T follicular helper cell (primary cell): ENCODE measurements around the gene CTNNBL1.

Experiments used
- DNase-seq: peaks from one replicate; pipeline ENCODE4 v3.0.0-alpha.2; 2020; ENCODE audit warnings: low read depth

The CTNNBL1 gene

DNA sequence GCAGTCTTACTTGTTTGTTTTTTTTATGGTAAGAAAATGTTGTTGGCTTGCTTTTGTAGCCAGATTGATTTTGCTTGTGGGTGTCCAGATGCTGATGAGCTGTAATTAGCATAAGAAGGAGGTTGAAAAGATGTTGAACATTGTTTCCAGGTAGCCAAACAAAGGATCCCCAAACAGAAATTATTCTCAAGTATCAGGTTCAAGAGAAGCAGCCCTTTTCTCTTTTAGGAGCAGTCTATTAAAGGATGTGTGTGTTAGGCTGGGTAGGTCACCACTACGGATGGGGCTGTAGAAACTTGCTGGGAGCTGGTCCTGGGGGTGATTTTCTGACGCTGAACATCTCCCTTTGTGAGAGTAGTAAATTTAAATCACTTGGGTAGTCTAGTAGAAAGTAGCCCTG, 122.2 kb downstream of the CTNNBL1 start:
- DNase-seq: no peak

- no peak for DNase-seq
Measured at GRCh38 chr20:37816726-37817125, 122.9 kb downstream of the CTNNBL1 start.

DNA sequence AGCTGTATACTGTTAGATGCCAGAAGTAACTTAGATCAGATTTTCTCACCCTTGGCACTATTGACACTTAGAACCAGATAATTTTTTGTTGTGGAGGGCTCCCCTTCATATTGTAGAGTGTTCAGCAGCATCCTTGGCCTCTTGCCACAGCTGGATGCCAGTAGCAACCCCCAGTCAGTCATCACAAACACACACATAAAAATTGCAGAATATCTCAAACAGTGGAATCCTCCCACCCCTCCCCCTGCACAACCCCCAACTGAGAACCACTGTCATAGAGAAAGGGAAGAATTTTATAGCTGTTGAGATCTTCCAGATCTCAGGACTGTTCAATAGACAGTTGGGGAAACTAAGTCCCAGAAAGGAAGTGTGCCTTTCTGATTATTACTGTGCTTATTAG, 127.9 kb downstream of the CTNNBL1 start:
- no peak for DNase-seq

GRCh38 chr20:37822141-37822601, 128.3 kb downstream of the CTNNBL1 start:
- no peak for DNase-seq

DNA sequence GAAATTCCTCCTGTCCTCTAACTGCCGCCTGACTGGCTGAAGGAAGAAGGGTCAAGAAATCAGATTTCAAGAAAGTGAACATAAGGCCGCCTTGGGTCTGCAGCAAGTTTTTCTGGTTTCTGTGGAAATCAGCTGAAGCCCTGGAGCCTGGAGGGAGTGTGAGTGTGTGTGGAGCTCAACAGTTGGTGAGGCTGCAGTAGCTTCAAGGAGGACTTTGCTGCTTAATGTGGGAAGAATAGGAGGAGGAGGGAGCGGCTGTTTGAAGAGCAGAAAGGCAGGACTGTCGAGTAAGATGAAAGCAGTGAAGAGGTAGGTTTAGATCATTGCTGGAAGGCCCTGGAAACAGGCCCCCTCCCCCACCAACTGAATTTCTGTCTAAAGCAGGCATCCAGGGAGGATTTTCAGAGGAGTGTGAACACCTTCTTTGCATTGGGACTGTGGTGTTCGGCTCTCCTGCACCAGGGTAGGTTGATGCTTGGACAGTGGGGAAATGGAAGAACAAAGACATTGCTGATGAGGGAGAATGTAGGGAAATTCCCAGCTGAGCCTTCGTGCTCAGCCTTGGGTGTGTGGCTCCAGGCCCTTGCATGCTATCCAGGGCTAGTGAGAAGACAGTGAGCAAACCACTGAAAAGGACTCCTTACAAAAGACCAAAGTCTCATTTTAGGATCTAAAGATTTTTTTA, 129.6 kb downstream of the CTNNBL1 start:
- no peak for DNase-seq

GRCh38 chr20:37827605-37828004, 133.8 kb downstream of the CTNNBL1 start:
- no peak for DNase-seq

DNA sequence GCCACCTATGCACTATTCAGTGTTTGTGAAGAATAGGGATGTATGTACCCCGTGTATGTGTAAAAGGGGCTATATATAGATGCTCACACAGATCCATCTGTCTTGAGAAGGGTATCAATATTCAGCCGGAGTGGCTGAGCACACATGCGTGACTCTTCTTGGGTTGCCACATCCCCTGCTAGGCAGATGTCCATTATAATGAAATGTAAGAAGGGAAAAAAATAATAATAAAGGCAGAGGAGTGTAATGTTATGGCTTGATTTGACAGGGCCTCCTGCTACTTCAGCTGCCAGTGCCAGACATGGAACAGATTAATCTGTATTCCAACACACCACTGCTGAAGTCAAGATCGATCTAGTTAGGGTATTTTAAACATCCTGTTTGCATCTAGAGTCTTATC, 134.9 kb downstream of the CTNNBL1 start:
- no peak for DNase-seq

DNA sequence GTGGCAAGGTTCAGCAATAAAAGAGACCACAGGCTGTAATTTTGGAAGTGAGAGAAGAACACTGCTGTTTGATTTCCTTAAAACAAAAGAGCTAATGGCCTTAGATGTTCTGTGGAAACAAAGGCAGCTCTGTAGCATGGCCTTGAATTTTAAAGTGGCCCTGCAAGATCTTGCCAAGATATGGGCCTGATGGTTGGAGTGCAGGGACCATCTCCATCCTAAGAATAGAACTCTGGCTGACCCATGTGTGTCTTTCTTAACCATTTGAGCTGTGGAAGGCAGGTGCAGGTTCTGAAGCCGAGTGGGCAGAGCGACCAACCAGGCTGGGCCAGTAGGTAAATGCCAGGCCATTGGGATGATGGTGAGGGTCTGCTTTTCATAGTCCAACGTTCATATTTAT, 135.3 kb downstream of the CTNNBL1 start:
- DNase-seq: no peak

- no peak for DNase-seq
Measured at GRCh38 chr20:37833221-37833896, 139.5 kb downstream of the CTNNBL1 start.

- DNase-seq: no peak
Measured at GRCh38 chr20:37836926-37837325, 143.1 kb downstream of the CTNNBL1 start.

GRCh38 chr20:37837924-37838323, 144.1 kb downstream of the CTNNBL1 start:
- DNase-seq: no peak

GRCh38 chr20:37838769-37839431, 145.1 kb downstream of the CTNNBL1 start:
- DNase-seq: no peak

- DNase-seq: no peak
Measured at GRCh38 chr20:37839432-37839827, 145.6 kb downstream of the CTNNBL1 start.

DNA sequence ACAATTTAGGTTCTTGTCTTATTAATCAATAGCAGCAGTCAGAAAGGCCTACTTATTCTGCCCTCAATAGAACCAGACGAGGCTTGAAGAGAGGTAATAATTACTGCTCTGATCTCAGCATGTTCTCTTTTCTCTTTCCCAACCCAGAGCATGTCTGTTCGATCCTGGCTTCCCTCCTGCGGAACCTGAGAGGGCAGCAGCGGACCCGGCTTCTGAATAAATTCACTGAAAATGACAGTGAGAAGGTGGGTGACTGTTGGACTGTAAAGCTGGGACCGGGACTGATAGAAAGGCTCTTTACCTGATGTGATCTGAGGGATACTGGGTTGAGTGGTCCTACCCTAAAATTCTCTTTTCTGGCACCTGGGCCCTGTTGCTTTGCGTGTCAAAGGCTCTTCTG, 146.1 kb downstream of the CTNNBL1 start:
- DNase-seq: no peak

DNA sequence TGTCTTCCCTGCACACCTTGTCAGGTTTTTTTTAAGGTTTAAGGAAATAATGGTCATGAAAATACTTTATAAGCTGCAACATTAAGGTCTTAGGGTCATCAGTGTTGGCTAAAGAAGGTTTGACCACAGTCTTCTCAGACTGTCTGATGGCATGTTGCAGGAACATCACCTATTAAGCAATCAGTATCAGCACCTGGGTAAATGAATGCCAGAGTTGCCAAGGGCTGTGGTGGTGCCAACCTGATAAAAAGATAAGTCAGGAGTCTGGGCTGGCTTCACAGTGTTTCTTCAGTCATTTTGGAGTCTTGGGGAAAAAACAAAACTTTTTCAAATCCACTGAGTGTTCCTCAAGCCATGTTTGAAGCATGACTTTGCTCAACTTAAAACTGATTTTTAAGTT, 147.6 kb downstream of the CTNNBL1 start:
- no peak for DNase-seq

GRCh38 chr20:37841971-37842370, 148.1 kb downstream of the CTNNBL1 start:
- DNase-seq: no peak

- no peak for DNase-seq
Measured at GRCh38 chr20:37845241-37845681, 151.4 kb downstream of the CTNNBL1 start.

DNA sequence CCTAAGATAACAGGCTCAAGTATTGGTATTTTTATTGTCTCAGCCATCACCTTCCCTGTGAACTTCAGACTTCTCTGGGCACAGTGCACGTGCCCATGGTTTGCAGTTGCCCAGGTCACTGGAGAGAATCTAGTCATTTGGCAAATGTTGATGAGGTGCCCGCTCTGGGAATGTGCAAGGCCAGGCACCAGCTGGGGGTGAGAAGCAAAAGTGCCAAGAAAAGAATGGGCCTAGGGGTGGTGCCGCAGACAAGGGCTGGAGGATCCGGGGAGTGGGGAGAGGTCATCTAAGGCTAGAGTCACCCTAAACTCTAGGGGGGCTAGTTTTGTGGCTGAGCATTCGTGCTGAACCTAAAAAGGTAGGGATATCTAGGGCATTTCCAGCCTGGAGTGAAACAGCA, 152.0 kb downstream of the CTNNBL1 start:
- no peak for DNase-seq

DNA sequence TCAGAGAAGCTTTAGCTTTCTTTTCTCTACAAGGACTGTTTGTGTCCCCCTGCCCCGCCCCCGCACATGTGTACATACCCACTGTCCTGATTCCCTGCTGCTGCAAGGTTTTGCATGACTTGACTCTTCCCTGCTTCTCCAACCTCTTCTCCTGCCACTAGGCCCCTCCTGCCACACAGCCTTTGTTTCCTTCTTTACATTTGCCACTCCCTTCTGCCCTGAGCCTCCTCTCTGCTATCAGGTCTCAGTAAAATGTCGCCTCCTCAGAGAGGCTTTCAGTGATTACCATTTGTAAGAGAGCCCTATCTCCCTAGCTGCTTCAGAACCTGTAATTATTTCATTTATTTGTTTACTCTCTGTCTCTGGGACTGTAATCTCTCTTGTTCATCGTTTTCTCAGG, 152.7 kb downstream of the CTNNBL1 start:
- DNase-seq: no peak

DNA sequence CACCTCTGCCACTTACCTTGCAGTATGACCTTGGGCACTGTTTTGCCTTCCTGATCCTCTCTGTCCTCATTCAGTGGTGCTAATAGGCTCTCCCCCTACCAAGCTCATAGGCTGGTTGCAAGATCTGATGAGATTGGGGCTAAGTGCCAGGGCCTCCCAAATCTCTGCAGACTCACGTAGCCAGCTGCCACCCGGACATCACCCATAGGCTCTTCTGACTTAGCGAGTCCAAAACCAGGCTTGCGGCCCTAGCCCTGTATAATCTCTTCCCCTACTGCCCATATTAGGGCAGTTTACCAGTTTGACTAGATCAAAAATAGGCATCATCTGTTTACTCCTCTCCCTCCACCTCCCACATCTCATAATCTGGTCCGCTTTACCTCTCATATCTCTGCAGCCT, 154.9 kb downstream of the CTNNBL1 start:
- DNase-seq: no peak

DNA sequence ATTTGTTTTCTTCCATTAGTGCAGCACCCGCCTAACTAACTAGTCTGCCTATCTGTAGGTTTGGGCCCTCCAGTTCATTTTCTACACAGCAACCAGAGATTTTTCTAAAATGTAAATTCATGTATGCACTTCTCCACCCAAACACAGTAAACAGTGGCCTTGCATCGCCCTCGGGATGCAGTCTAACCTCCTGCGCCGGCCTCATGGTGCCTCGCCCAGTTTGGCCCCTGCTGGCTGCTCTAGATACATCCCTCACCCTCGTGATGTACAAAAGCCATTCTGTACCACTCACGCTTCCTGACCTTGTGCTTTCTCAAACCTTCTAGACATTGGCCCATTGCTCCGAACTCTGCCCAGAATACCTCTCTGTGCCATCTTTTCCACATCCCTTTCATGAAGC, 155.3 kb downstream of the CTNNBL1 start:
- DNase-seq: no peak

DNA sequence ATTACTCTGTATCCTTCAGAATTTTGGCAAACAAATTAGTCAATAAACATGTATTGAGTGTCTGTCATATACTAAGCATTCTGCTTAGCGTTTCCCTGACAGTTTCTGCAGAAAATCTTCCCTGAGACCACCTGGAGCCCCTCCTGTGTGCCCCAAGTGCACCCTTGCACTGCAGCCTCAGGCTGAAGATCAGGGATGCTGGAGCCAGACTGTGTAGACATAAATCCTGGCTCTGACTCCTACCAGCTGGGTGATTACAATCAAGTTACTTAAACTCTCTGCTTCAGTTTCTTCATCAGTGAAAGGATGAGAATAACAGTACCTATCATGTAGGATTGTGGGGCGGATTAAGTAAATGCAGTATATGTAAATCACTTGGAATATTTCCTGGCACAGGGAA, 155.7 kb downstream of the CTNNBL1 start:
- DNase-seq: no peak

- DNase-seq: no peak
Measured at GRCh38 chr20:37850036-37850592, 156.3 kb downstream of the CTNNBL1 start.
